ENCODE measurements around the gene PPP1R13L.

DNA sequence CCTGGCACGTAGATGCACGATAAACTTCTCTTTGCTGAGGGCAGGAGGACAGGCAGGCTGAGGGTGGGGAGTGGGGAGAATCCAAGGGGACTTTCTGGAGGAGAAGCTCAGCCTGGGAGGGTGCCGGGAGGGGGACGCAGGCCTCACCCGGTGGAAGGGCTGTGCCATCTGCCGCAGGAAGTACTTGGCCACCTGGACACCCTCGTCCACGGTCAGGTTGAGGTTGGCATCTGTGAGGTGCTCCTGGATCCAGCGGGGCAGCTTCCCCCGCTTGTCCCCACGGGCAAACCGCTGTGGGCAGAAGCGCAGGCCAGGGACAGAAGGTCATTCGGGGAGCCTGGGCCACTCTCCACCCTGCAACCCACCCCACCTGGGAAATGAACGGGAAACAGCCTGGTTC lies 52.8 kb downstream of the PPP1R13L start:
- no peak for TF ChIP-seq EZH2 (IDR thresholded peaks at IDR 0.05; ENCODE audit: low read length, missing control alignments)
- TF ChIP-seq, protein P1, sequence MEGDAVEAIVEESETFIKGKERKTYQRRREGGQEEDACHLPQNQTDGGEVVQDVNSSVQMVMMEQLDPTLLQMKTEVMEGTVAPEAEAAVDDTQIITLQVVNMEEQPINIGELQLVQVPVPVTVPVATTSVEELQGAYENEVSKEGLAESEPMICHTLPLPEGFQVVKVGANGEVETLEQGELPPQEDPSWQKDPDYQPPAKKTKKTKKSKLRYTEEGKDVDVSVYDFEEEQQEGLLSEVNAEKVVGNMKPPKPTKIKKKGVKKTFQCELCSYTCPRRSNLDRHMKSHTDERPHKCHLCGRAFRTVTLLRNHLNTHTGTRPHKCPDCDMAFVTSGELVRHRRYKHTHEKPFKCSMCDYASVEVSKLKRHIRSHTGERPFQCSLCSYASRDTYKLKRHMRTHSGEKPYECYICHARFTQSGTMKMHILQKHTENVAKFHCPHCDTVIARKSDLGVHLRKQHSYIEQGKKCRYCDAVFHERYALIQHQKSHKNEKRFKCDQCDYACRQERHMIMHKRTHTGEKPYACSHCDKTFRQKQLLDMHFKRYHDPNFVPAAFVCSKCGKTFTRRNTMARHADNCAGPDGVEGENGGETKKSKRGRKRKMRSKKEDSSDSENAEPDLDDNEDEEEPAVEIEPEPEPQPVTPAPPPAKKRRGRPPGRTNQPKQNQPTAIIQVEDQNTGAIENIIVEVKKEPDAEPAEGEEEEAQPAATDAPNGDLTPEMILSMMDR (conservative IDR thresholded peaks at IDR 0.05 in 1 of 2, IDR thresholded peaks at IDR 0.05 in 1 of 2; ENCODE audit: low read depth in 1 of 2, low read length in 2 of 2), result no peak
